ENCODE results near the gene WDR6.
A peak's percentile ranks its signal among the peaks of the same experiment; 100 is the strongest.

Gene WDR6

DNA sequence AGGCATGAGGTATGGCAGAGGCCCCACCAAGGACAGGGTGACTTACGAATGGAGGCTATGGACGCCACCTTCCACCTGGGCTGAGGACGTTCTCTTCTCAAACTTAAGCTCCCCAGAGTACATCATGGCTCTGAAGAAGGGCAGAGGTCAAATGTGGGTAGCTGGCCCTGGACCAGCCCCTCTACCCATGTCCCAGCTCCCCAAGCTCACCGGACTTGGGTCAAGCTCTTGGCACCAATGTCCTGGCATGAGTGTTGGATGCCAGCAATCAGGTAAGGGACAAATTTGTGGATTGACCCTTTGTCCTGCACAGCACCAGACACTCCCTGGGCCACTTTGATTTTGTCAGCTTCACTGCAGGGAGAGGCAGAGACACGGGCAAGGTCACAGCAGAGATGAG lies 17.3 kb downstream of the WDR6 start:
- peaks cover 21% of the 10 kb centered on the region; the same call in 1 of the 2 replicates for H4K20me1 ChIP-seq (ENCODE audit: insufficient read depth, low read length)
- no peak overlapping the region for H3K4me3 ChIP-seq (ENCODE audit: low read depth in 1 of 2, low read length in 2 of 2)
- no peaks in the 10 kb centered on the region for H3K27me3 ChIP-seq (ENCODE audit: insufficient read depth, low read length, poor library complexity)
- peak overlapping the region; percentile 95; the same call in 1 of the 2 replicates for H3K4me2 ChIP-seq (ENCODE audit: insufficient read depth, low read length)
- no peak overlapping the region for H3K27ac ChIP-seq (ENCODE audit: low read length)
- H3K9me3 ChIP-seq (ENCODE audit: insufficient read depth, low read length, severe bottlenecking) = no peaks in the 10 kb centered on the region
- ATAC-seq (ENCODE audit: insufficient read depth, low read depth) (no peak), DNase-seq (no peak)
- TF ChIP-seq EZH2 (IDR thresholded peaks at IDR 0.05; ENCODE audit: borderline replicate concordance, low read depth, low read length, severe bottlenecking) = no peak
- TF ChIP-seq, protein P1, sequence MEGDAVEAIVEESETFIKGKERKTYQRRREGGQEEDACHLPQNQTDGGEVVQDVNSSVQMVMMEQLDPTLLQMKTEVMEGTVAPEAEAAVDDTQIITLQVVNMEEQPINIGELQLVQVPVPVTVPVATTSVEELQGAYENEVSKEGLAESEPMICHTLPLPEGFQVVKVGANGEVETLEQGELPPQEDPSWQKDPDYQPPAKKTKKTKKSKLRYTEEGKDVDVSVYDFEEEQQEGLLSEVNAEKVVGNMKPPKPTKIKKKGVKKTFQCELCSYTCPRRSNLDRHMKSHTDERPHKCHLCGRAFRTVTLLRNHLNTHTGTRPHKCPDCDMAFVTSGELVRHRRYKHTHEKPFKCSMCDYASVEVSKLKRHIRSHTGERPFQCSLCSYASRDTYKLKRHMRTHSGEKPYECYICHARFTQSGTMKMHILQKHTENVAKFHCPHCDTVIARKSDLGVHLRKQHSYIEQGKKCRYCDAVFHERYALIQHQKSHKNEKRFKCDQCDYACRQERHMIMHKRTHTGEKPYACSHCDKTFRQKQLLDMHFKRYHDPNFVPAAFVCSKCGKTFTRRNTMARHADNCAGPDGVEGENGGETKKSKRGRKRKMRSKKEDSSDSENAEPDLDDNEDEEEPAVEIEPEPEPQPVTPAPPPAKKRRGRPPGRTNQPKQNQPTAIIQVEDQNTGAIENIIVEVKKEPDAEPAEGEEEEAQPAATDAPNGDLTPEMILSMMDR (IDR thresholded peaks at IDR 0.05; ENCODE audit: borderline replicate concordance, extremely low read depth, low read length, poor library complexity, severe bottlenecking) = no peak
- H3K79me2 ChIP-seq (ENCODE audit: insufficient read depth, low read length) = peaks cover 90% of the 10 kb centered on the region
- no peak overlapping the region for H2AFZ ChIP-seq (ENCODE audit: low read depth, low read length)
- H3K36me3 ChIP-seq (ENCODE audit: insufficient read depth, low read length) = peaks cover 64% of the 10 kb centered on the region
- H3K4me1 ChIP-seq (ENCODE audit: insufficient read depth, low read length) = peaks cover 82% of the 10 kb centered on the region
- no peak overlapping the region for H3K9ac ChIP-seq (ENCODE audit: low read depth, low read length)

DNA sequence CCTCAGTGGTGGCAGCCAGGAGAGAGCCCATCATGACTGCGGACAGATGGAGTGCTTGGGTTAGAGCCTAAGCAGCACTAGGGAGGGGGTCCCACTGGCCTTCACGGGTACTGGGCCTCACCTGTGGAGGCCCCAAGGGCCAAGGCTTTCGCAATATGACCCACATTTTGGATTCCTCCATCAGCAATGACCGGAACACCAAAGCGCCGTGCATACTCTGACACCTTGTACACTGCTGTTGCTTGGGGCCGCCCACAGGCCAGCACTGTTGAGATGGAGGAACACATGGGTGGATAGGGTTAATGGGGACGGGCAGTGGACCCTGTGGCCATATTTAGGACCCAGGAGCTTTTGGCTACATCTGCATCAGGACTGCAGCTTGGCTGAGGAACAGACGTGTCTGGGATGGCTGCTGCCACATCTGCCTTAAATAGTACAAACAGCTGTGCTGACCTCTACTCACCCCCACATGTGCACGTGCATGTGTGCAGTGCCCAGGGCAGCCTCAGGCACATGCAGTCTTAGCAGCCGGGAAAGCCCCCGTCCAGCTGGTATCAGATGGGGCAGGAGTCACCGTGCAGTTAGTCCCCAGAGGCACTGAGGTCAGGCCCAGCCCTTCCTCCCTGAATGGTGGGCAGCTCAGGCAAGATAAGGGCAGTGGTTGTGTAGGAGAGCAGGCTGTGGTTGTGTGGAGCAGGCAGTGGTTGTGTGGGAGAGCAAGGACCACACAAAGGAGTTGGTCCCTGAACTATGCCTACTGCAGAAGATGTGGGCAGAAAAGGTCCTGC lies 18.0 kb downstream of the WDR6 start:
- Histone ChIP-seq H3K4me2 (ENCODE audit: insufficient read depth, low read length) (peak overlapping the region; percentile 95), H3K36me3 (ENCODE audit: insufficient read depth, low read length) (peaks cover 65% of the 10 kb centered on the region), H3K4me1 (ENCODE audit: insufficient read depth, low read length) (peaks cover 78% of the 10 kb centered on the region)

DNA sequence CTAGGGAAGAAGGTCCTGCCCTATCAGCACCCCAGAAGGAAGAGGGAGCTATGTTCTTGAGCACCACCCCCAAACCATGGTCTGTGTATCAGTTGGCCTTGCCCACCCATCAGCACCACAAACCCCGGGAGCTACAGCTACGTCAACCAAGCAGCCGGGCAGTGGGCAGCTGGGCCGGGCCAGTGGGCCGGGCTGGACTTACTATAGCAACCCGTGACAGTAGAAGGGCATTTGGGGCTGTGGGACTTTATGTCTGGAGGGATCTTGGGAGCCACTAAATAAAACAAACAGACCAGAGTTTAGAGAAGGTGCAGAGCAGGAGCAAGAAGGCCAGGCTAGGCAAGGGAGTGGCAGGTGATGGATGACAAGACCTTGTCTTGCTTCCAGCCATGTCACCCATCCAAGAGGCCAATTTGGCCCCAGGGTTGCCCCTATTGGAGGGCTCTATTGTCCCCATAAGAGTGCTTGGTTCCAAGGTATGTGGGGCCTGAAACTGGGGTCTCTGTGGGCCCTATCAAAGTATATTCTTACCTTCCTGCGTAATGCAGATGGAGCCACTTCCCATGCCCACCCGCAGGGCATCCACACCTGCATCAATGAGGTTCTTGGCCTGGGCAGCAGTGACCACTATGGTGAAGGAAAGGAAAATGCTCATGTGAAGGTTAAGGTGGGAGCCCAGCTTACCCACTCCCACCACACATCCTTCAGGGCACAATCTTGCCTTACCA lies 18.8 kb downstream of the WDR6 start:
- H3K27me3 ChIP-seq (ENCODE audit: insufficient read depth, low read length, poor library complexity) = no peaks in the 10 kb centered on the region
- ATAC-seq (ENCODE audit: insufficient read depth, low read depth) = no peak
- no peak overlapping the region; the same call in 1 of the 2 replicates for H3K27ac ChIP-seq (ENCODE audit: low read length)
- no peak overlapping the region for H2AFZ ChIP-seq (ENCODE audit: low read depth, low read length)
- H4K20me1 ChIP-seq (ENCODE audit: insufficient read depth, low read length) = peaks cover 21% of the 10 kb centered on the region; the same call in 1 of the 2 replicates
- H3K9me3 ChIP-seq (ENCODE audit: insufficient read depth, low read length, severe bottlenecking) = no peaks in the 10 kb centered on the region
- no peak overlapping the region for H3K9ac ChIP-seq (ENCODE audit: low read depth, low read length)
- H3K4me1 ChIP-seq (ENCODE audit: insufficient read depth, low read length) = peaks cover 72% of the 10 kb centered on the region
- H3K36me3 ChIP-seq (ENCODE audit: insufficient read depth, low read length) = peaks cover 72% of the 10 kb centered on the region
- DNase-seq = no peak
- TF ChIP-seq, protein P1 (IDR thresholded peaks at IDR 0.05; ENCODE audit: borderline replicate concordance, extremely low read depth, low read length, poor library complexity, severe bottlenecking) = no peak
- no peak for TF ChIP-seq EZH2 (IDR thresholded peaks at IDR 0.05; ENCODE audit: borderline replicate concordance, low read depth, low read length, severe bottlenecking)
- H3K79me2 ChIP-seq (ENCODE audit: insufficient read depth, low read length) = peaks cover 76% of the 10 kb centered on the region
- peak overlapping the region; percentile 38; the same call in 1 of the 2 replicates for H3K4me2 ChIP-seq (ENCODE audit: insufficient read depth, low read length)
- H3K4me3 ChIP-seq (ENCODE audit: low read depth in 1 of 2, low read length in 2 of 2) = no peak overlapping the region

More for the DNA sequence above, 18.0 kb downstream of the WDR6 start:
- H4K20me1 ChIP-seq (ENCODE audit: insufficient read depth, low read length) = peaks cover 21% of the 10 kb centered on the region; the same call in 1 of the 2 replicates
- TF ChIP-seq, protein P1 (IDR thresholded peaks at IDR 0.05; ENCODE audit: borderline replicate concordance, extremely low read depth, low read length, poor library complexity, severe bottlenecking) = no peak
- TF ChIP-seq EZH2 (IDR thresholded peaks at IDR 0.05; ENCODE audit: borderline replicate concordance, low read depth, low read length, severe bottlenecking) = no peak
- no peak overlapping the region for H3K9ac ChIP-seq (ENCODE audit: low read depth, low read length)
- no peak overlapping the region for H2AFZ ChIP-seq (ENCODE audit: low read depth, low read length)
- no peak overlapping the region; the same call in 1 of the 2 replicates for H3K27ac ChIP-seq (ENCODE audit: low read length)
- DNase-seq = no peak
- H3K4me3 ChIP-seq (ENCODE audit: low read depth in 1 of 2, low read length in 2 of 2) = peak overlapping the region in 1 of 2 experiments; percentile 0; a peak in 1 of 4 replicates
- no peaks in the 10 kb centered on the region for H3K27me3 ChIP-seq (ENCODE audit: insufficient read depth, low read length, poor library complexity)
- H3K9me3 ChIP-seq (ENCODE audit: insufficient read depth, low read length, severe bottlenecking) = no peaks in the 10 kb centered on the region
- peaks cover 83% of the 10 kb centered on the region for H3K79me2 ChIP-seq (ENCODE audit: insufficient read depth, low read length)
- ATAC-seq (ENCODE audit: insufficient read depth, low read depth) = no peak
